OCI-LY3 (cell line): ENCODE data around the gene ZNF423.

Experiments
- EZH2phosphoT487 ChIP-seq: fragments of 200-600 bp; shearing (Covaris generic); IDR thresholded peaks from 2 replicates; pipeline ENCODE4 v1.6.1; 2018; ENCODE audit warnings: antibody characterized with exemption, mixed run types, low read depth
- TF ChIP-seq, protein P1 (sequence below): fragments of 200-600, 300-600 bp; sonication (generic); IDR thresholded peaks from 2 replicates; pipeline ENCODE4 v1.5.1; 2014; ENCODE audit warnings: antibody characterized with exemption, low read length, low read depth

DNA sequence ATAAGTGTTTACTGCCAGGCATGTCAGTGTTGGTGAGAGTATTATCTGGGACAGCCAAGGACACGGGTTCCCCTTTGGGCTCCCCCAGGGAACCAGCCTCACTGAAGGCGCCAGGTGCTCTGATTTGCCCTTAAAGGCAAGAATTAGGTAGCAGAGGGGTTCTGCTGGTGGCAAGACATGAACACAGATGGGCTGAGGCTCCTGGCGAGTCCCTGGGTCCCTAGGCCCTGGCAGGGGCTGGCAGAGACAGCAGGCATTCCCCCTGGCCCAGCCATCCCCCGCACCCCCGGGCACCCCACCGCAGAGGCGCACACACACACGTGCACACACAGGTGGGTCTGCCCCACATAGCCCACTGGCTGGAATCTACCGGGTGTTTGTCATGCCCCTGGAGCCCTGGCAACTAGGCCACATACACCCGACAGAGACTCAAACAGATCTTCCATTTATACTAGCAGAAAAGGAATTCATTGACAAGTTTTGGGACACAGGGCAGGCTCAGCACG lies 329.0 kb downstream of the ZNF423 start:
- TF ChIP-seq, protein P1, sequence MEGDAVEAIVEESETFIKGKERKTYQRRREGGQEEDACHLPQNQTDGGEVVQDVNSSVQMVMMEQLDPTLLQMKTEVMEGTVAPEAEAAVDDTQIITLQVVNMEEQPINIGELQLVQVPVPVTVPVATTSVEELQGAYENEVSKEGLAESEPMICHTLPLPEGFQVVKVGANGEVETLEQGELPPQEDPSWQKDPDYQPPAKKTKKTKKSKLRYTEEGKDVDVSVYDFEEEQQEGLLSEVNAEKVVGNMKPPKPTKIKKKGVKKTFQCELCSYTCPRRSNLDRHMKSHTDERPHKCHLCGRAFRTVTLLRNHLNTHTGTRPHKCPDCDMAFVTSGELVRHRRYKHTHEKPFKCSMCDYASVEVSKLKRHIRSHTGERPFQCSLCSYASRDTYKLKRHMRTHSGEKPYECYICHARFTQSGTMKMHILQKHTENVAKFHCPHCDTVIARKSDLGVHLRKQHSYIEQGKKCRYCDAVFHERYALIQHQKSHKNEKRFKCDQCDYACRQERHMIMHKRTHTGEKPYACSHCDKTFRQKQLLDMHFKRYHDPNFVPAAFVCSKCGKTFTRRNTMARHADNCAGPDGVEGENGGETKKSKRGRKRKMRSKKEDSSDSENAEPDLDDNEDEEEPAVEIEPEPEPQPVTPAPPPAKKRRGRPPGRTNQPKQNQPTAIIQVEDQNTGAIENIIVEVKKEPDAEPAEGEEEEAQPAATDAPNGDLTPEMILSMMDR: no peak
- no peak for TF ChIP-seq EZH2phosphoT487
